ENCODE measurements around the gene AR.

DNA sequence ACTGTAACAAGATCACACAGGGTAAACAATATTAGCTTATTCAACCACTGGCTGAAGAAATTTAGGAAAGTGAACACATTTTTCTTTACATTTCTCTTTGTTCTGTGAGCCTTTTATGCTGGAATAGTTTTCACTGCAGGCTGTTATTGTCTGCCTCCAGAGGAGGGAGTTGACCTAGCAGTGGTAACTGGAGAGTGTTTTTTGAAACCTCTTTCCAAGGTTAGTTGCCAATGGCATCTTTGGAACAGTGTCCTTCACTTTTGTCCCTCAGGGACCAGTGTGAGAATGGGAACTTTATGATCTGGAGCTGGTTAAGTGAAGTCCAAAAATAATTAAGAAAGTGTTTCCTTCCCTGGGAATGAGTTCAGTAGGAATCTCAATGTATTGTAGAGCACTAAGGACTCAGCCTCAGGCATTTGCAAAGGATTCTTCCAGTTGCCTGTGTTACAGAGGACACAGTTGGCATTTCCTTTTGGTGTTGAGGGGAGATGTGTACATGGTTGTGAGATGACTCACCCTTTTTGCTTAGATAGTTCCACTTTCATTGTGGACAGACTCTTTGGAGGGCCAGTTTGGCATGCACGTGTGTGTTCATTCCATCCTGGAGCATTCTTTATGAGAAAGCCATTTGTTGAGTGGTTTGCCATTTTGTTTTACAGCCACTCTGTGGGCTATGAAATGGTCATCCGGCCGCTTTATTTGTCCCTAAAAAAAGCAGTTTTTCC is 61.3 kb downstream of the AR start:
- TF ChIP-seq, protein P1, sequence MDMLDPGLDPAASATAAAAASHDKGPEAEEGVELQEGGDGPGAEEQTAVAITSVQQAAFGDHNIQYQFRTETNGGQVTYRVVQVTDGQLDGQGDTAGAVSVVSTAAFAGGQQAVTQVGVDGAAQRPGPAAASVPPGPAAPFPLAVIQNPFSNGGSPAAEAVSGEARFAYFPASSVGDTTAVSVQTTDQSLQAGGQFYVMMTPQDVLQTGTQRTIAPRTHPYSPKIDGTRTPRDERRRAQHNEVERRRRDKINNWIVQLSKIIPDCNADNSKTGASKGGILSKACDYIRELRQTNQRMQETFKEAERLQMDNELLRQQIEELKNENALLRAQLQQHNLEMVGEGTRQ (IDR thresholded peaks at IDR 0.05; ENCODE audit: borderline replicate concordance, low read depth, low read length), result no peak
- TF ChIP-seq POLR2A (IDR thresholded peaks at IDR 0.05; ENCODE audit: low read depth, low read length) (no peak), BCL11A (IDR thresholded peaks at IDR 0.05; ENCODE audit: low read depth, low read length) (no peak), TCF7 (IDR thresholded peaks at IDR 0.05; ENCODE audit: borderline replicate concordance) (no peak), EZH2 (IDR thresholded peaks at IDR 0.05; ENCODE audit: borderline replicate concordance, control insufficient read depth, low read depth, low read length) (no peak), SMAD1 (IDR thresholded peaks at IDR 0.05; ENCODE audit: low read depth, partially characterized antibody) (no peak)

All from GM12878 (cell line).